Epithelial cell of prostate (primary cell): ENCODE data around the gene SDR42E2.

Experiments used
- DNase-seq: peaks from one replicate; pipeline ENCODE4 v3.0.0-alpha.2; 2011; ENCODE audit warnings: low read depth, low spot score
- H3K27ac ChIP-seq: fragments of 450-650 bp; 2 replicates; pipeline ENCODE4 v1.5.1; 2017; ENCODE audit warnings: mild to moderate bottlenecking

SDR42E2 gene

DNA sequence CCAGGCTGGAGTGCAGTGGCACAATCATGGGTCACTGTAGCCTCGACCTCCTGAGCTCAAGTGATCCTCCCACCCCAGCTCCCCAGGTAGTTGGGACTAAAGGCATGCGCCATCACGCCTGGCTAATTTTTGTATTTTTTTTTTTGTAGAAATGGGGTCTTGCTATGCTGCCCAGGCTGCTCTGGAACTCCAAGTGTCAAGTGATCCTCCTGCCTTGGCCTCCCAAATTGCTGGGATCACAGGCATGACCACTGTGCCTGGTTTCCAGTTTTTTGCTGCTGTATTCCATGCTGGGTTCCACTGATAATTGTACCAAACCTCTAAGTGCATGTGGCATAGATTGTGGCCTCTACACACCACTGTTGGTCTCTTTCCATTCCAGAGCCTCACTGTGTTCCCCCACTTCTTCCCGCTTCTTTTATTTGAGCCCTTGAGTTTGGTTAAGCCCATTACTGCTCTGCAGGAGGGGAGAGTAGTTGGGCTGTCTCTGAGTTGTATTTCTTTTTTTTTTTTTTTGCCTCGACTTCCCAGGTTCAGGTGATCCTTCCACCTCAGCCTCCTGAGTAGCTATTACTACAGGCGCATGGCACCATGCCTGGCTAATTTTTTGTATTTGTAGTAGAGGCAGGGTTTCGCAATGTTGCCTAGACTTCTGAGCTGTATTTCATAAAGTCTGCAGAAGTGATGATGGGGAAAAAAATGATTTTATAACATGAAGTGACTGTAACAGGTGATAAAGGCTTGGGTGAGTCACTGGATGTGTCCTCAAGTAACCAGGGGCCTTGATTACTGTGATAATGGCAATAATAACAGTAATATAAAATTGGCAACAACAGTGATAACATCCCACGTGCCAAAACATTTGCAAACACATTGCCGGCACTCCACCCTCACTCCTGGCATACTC is 73.8 kb downstream of the SDR42E2 start:
- no peak for DNase-seq
- H3K27ac ChIP-seq = no peak overlapping the region

GRCh38 chr16:22239131-22239805 is 77.0 kb downstream of the SDR42E2 start:
- H3K27ac ChIP-seq = no peak overlapping the region
- no peak for DNase-seq

DNA sequence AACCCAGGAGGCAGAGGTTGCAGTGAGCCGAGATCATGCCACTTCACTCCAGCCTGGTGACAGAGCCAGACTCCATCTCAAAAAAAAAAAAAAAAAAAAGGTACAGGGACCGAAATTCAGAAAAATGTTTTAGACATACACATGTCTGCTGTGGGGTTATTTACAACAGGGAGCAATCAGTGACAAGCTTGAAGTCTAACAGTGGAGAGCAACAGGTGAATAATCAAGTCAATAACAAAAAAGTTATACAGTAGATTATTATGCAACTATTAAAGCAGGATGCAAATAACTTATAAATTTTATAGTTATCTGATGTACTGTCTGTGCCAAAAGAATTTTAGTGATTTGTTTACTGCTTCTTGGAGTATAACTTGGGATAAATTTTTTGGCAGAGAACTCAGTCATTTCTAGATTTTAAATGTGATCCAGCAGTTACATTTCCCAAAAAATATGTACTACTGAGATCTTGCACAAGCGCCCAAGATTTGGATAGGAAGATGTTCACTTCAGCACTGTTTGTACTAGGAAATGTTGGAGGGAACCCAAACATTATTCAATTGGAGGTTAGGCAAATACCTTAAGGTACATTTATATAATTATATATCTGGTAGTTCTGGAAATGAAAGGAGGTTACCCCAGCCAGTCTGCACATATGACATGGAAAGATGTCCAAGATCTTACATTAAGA is 77.9 kb downstream of the SDR42E2 start:
- no peak overlapping the region for H3K27ac ChIP-seq
- DNase-seq = no peak
